ENCODE measurements around the gene GRID2IP. TPM values are rescaled to one million over a fixed set of nuclear protein-coding genes. Genes with fewer than 3 reads are reported as not detected.

The GRID2IP gene
- total and polyA plus RNA-seq, 5 donors from 2014 or later: 0.10 to 0.15 TPM; not detected in 3

Other genes starting within 250 kb of the GRID2IP start
- gene FAM220A, start 202.5 kb downstream of the GRID2IP start, total RNA-seq: 6.8 TPM
- 1 to 10 TPM; 5.6 to 7.4 (median 5.9) TPM for gene FAM220A, start 202.5 kb downstream of the GRID2IP start, polyA plus RNA-seq
- gene RAC1, start 176.9 kb downstream of the GRID2IP start, total RNA-seq: 72.8 TPM
- 100 to 1,000 TPM; 244 to 419 (median 310) TPM for gene RAC1, start 176.9 kb downstream of the GRID2IP start, polyA plus RNA-seq
- 33.2 TPM for gene DAGLB, start 103.5 kb downstream of the GRID2IP start, total RNA-seq
- 10 to 100 TPM in 3 of 4 donors, 1 to 10 TPM in 1; 5.9 to 13.8 (median 11.7) TPM for gene DAGLB, start 103.5 kb downstream of the GRID2IP start, polyA plus RNA-seq
- gene KDELR2, start 67.3 kb downstream of the GRID2IP start, total RNA-seq: 39.9 TPM
- gene KDELR2, start 67.3 kb downstream of the GRID2IP start, polyA plus RNA-seq: 10 to 100 TPM; 52.8 to 74.9 (median 56.6) TPM
- 20.4 TPM for gene ZDHHC4, start 26.0 kb upstream of the GRID2IP start, total RNA-seq
- 10 to 100 TPM; 63.5 to 77.9 (median 67.0) TPM for gene ZDHHC4, start 26.0 kb upstream of the GRID2IP start, polyA plus RNA-seq
- gene INTS15, start 38.6 kb upstream of the GRID2IP start, total RNA-seq: 50.1 TPM
- gene INTS15, start 38.6 kb upstream of the GRID2IP start, polyA plus RNA-seq: 10 to 100 TPM; 28.3 to 33.1 (median 31.5) TPM
- gene ZNF853, start 64.1 kb upstream of the GRID2IP start, total RNA-seq: 0.96 TPM
- 1 to 10 TPM in 1 of 4 donors, under 1 TPM in 3; 0.26 to 1.3 (median 0.71) TPM for gene ZNF853, start 64.1 kb upstream of the GRID2IP start, polyA plus RNA-seq
- gene ZNF316, start 85.9 kb upstream of the GRID2IP start, total RNA-seq: 51.6 TPM
- 1 to 10 TPM in 2 of 4 donors, under 1 TPM in 2; 0.81 to 1.5 (median 0.98) TPM for gene ZNF316, start 85.9 kb upstream of the GRID2IP start, polyA plus RNA-seq
- gene ZNF12, start 155.5 kb upstream of the GRID2IP start, total RNA-seq: 27.0 TPM
- gene ZNF12, start 155.5 kb upstream of the GRID2IP start, polyA plus RNA-seq: 10 to 100 TPM; 17.8 to 27.6 (median 23.2) TPM
- gene RSPH10B2, start 202.6 kb upstream of the GRID2IP start, total RNA-seq: 0.39 TPM
- gene RSPH10B2, start 202.6 kb upstream of the GRID2IP start, polyA plus RNA-seq: not detected